ENCODE results near the gene KRT78.

- no peak for TF ChIP-seq CTCF (IDR thresholded peaks at IDR 0.05; ENCODE audit: low read depth, low read length)
- TF ChIP-seq EZH2phosphoT487 (IDR thresholded peaks at IDR 0.05; ENCODE audit: low read depth), result no peak
These were observed 43.1 kb downstream of the KRT78 start for GRCh38 chr12:52805739-52806138.
